Ishikawa (cell line): ENCODE measurements around the gene GSTM2.

ENCODE experiments used
- CREB1 ChIP-seq: IDR thresholded peaks from 2 replicates; pipeline ENCODE4 v1.6.1; 2012; ENCODE audit warnings: low read depth
- EP300 ChIP-seq: IDR thresholded peaks from 2 replicates; pipeline ENCODE4 v1.6.1; 2012; ENCODE audit warnings: borderline replicate concordance
- FOXM1 ChIP-seq: IDR thresholded peaks from 2 replicates; pipeline ENCODE4 v1.6.1; 2012; ENCODE audit warnings: low read depth, borderline replicate concordance
- MAX ChIP-seq: IDR thresholded peaks from 2 replicates; pipeline ENCODE4 v1.6.1; 2012
- NFIC ChIP-seq: IDR thresholded peaks from 2 replicates; pipeline ENCODE4 v1.6.1; 2012
- RAD21 ChIP-seq: IDR thresholded peaks from 2 replicates; pipeline ENCODE4 v1.6.1; 2012; ENCODE audit warnings: low read depth
- YY1 ChIP-seq: IDR thresholded peaks from 2 replicates; pipeline ENCODE4 v1.6.1; 2012; ENCODE audit warnings: low read depth

- no peak for TF ChIP-seq EP300
- TF ChIP-seq CREB1: no peak
- TF ChIP-seq RAD21: no peak
- no peak for TF ChIP-seq FOXM1
- TF ChIP-seq MAX: no peak
- TF ChIP-seq YY1: no peak
- TF ChIP-seq NFIC: no peak
Measured at GRCh38 chr1:109717729-109718128, 49.9 kb downstream of the GSTM2 start.
